ENCODE measurements around the gene RCSD1. TPM values are rescaled to one million over a fixed set of nuclear protein-coding genes. Genes with fewer than 3 reads are reported as not detected.

The RCSD1 gene
- total and polyA plus RNA-seq, 10 of the 15 experiments (the other 5 are each of a cell fraction or from before 2014, with no cell fraction given) = 11.4 to 78.3 (median 71.6) TPM

DNA sequence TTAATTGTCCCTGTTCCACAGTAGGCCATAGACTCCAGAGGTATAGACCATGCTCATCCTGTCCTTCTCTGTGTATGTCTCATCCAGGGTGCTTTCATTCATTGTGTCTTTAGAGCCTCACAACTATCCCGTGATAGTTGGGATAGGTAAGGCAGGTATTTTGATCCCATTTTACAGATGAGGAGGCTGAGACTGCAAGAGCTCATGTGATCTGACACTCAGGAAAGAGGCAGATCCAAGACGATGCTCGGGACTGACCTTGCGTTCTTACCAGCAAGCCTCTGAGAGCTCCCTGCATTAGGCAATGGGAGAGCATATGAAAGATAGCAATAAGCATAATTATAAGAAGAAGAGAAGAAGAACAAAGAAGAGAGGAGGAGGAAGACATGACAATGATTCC is 42.8 kb downstream of the RCSD1 start:
- no peak overlapping the region for H2AFZ ChIP-seq (ENCODE audit: control insufficient read depth, low read depth, low read length)
- no peak overlapping the region for H3K27ac ChIP-seq (ENCODE audit: control insufficient read depth, insufficient read depth)
- intact Hi-C loops (cut with micrococcal nuclease; ENCODE audit: unreplicated experiment) = no loop called here
- H3K27me3 ChIP-seq (replicated peaks in 1 of 2; ENCODE audit: control insufficient read depth in 2 of 2, insufficient read depth in 2 of 2, low read length in 1 of 2) = no peaks in the 10 kb centered on the region
- DNase-seq (ENCODE audit: low read depth, low spot score) = no peak
- peaks cover 32% of the 10 kb centered on the region for H3K79me2 ChIP-seq (ENCODE audit: control insufficient read depth, insufficient read depth, low read length)
- RAD21 ChIA-PET (ENCODE audit: unreplicated experiment) = interaction anchor here (0.8 to 8.3 kb wide), 4 partner anchors 23 to 72 kb away, joined by 3 to 100 read pairs (median 19); partner anchors contain the start of gene RCSD1
- ATAC-seq = no peak
- H3K9ac ChIP-seq (ENCODE audit: control insufficient read depth, insufficient read depth, low read length) = no peak overlapping the region
- SMC1A ChIA-PET (ENCODE audit: uncharacterized antibody, unreplicated experiment) = interaction anchor here (0.8 to 10.3 kb wide), 6 partner anchors 12 to 71 kb away, joined by 3 to 170 read pairs (median 37); partner anchors contain the start of gene RCSD1
- POLR2A ChIA-PET = interaction anchor here (7.2 kb wide), 1 partner anchor 43 kb away, joined by 84 read pairs; the partner anchor contains the start of gene RCSD1
- TF ChIP-seq BRCA1 (IDR thresholded peaks at IDR 0.05; ENCODE audit: low read depth, low read length) (no peak), SIX5 (IDR thresholded peaks at IDR 0.05; ENCODE audit: low read depth, low read length, severe bottlenecking) (no peak), MTA3 (IDR thresholded peaks at IDR 0.05; ENCODE audit: borderline replicate concordance, low read length) (no peak), NBN (IDR thresholded peaks at IDR 0.05) (no peak), RUNX3 (IDR thresholded peaks at IDR 0.05; ENCODE audit: low read length) (no peak), FOXK2 (IDR thresholded peaks at IDR 0.05) (no peak)
- TF ChIP-seq, protein P1, sequence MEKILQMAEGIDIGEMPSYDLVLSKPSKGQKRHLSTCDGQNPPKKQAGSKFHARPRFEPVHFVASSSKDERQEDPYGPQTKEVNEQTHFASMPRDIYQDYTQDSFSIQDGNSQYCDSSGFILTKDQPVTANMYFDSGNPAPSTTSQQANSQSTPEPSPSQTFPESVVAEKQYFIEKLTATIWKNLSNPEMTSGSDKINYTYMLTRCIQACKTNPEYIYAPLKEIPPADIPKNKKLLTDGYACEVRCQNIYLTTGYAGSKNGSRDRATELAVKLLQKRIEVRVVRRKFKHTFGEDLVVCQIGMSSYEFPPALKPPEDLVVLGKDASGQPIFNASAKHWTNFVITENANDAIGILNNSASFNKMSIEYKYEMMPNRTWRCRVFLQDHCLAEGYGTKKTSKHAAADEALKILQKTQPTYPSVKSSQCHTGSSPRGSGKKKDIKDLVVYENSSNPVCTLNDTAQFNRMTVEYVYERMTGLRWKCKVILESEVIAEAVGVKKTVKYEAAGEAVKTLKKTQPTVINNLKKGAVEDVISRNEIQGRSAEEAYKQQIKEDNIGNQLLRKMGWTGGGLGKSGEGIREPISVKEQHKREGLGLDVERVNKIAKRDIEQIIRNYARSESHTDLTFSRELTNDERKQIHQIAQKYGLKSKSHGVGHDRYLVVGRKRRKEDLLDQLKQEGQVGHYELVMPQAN (conservative IDR thresholded peaks at IDR 0.05) = no peak
- TF ChIP-seq, protein P2, sequence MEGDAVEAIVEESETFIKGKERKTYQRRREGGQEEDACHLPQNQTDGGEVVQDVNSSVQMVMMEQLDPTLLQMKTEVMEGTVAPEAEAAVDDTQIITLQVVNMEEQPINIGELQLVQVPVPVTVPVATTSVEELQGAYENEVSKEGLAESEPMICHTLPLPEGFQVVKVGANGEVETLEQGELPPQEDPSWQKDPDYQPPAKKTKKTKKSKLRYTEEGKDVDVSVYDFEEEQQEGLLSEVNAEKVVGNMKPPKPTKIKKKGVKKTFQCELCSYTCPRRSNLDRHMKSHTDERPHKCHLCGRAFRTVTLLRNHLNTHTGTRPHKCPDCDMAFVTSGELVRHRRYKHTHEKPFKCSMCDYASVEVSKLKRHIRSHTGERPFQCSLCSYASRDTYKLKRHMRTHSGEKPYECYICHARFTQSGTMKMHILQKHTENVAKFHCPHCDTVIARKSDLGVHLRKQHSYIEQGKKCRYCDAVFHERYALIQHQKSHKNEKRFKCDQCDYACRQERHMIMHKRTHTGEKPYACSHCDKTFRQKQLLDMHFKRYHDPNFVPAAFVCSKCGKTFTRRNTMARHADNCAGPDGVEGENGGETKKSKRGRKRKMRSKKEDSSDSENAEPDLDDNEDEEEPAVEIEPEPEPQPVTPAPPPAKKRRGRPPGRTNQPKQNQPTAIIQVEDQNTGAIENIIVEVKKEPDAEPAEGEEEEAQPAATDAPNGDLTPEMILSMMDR (IDR thresholded peaks at IDR 0.05 in 2 of 3, conservative IDR thresholded peaks at IDR 0.05 in 1 of 3; ENCODE audit: control insufficient read depth in 2 of 3, extremely low read depth in 1 of 3, insufficient read depth in 1 of 3, low read depth in 3 of 3, low read length in 3 of 3) = no peak
- TF ChIP-seq, protein P3, sequence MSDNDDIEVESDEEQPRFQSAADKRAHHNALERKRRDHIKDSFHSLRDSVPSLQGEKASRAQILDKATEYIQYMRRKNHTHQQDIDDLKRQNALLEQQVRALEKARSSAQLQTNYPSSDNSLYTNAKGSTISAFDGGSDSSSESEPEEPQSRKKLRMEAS (IDR thresholded peaks at IDR 0.05; ENCODE audit: low read depth, low read length) = no peak
- TF ChIP-seq, protein P4, sequence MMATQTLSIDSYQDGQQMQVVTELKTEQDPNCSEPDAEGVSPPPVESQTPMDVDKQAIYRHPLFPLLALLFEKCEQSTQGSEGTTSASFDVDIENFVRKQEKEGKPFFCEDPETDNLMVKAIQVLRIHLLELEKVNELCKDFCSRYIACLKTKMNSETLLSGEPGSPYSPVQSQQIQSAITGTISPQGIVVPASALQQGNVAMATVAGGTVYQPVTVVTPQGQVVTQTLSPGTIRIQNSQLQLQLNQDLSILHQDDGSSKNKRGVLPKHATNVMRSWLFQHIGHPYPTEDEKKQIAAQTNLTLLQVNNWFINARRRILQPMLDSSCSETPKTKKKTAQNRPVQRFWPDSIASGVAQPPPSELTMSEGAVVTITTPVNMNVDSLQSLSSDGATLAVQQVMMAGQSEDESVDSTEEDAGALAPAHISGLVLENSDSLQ (IDR thresholded peaks at IDR 0.05) = no peak
- TF ChIP-seq, protein P5, sequence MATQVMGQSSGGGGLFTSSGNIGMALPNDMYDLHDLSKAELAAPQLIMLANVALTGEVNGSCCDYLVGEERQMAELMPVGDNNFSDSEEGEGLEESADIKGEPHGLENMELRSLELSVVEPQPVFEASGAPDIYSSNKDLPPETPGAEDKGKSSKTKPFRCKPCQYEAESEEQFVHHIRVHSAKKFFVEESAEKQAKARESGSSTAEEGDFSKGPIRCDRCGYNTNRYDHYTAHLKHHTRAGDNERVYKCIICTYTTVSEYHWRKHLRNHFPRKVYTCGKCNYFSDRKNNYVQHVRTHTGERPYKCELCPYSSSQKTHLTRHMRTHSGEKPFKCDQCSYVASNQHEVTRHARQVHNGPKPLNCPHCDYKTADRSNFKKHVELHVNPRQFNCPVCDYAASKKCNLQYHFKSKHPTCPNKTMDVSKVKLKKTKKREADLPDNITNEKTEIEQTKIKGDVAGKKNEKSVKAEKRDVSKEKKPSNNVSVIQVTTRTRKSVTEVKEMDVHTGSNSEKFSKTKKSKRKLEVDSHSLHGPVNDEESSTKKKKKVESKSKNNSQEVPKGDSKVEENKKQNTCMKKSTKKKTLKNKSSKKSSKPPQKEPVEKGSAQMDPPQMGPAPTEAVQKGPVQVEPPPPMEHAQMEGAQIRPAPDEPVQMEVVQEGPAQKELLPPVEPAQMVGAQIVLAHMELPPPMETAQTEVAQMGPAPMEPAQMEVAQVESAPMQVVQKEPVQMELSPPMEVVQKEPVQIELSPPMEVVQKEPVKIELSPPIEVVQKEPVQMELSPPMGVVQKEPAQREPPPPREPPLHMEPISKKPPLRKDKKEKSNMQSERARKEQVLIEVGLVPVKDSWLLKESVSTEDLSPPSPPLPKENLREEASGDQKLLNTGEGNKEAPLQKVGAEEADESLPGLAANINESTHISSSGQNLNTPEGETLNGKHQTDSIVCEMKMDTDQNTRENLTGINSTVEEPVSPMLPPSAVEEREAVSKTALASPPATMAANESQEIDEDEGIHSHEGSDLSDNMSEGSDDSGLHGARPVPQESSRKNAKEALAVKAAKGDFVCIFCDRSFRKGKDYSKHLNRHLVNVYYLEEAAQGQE (IDR thresholded peaks at IDR 0.05; ENCODE audit: low read depth, low read length) = no peak
- TF ChIP-seq, protein P6, sequence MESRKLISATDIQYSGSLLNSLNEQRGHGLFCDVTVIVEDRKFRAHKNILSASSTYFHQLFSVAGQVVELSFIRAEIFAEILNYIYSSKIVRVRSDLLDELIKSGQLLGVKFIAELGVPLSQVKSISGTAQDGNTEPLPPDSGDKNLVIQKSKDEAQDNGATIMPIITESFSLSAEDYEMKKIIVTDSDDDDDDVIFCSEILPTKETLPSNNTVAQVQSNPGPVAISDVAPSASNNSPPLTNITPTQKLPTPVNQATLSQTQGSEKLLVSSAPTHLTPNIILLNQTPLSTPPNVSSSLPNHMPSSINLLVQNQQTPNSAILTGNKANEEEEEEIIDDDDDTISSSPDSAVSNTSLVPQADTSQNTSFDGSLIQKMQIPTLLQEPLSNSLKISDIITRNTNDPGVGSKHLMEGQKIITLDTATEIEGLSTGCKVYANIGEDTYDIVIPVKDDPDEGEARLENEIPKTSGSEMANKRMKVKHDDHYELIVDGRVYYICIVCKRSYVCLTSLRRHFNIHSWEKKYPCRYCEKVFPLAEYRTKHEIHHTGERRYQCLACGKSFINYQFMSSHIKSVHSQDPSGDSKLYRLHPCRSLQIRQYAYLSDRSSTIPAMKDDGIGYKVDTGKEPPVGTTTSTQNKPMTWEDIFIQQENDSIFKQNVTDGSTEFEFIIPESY (IDR thresholded peaks at IDR 0.05) = no peak
- no peaks in the 10 kb centered on the region; the same call in 2 of the 3 replicates for H3K9me3 ChIP-seq (replicated peaks; ENCODE audit: control insufficient read depth, insufficient read depth, low read length)
- in situ Hi-C loops (cut with MboI) = no loop called here
- WGBS (ENCODE audit: insufficient coverage, insufficient replicate concordance, low lambda C conversion rate, missing lambda C conversion rate) = 88% methylated on average over 4 of the region's 4 CpGs
- peaks cover 0 to 3% of the 10 kb centered on the region in 2 experiments; a peak in 1 of 4 replicates for H3K36me3 ChIP-seq (ENCODE audit: control insufficient read depth in 2 of 2, insufficient read depth in 2 of 2, low read length in 1 of 2)
- no TSS peak for BruUV-seq (replicated peaks)
- H3K4me3 ChIP-seq = no peak overlapping the region
- H3K4me1 ChIP-seq (ENCODE audit: control insufficient read depth, insufficient read depth, low read length) = peaks cover 86% of the 10 kb centered on the region
- no peaks in the 10 kb centered on the region for H4K20me1 ChIP-seq (ENCODE audit: control insufficient read depth, insufficient read depth)
- CTCF ChIA-PET = interaction anchor here (0.8 to 3.6 kb wide), 4 partner anchors 15 to 72 kb away, joined by 3 to 27 read pairs (median 7); no protein-coding TSS in a partner anchor
- no peak overlapping the region for H3K4me2 ChIP-seq (ENCODE audit: control insufficient read depth, insufficient read depth)
- no peak for FAIRE-seq

Data from GM12878 (cell line).